ENCODE results near the gene SDK1. TPM values are rescaled to one million over a fixed set of nuclear protein-coding genes. Genes with fewer than 3 reads are reported as not detected.
A peak's percentile ranks its signal among the peaks of the same experiment; 100 is the strongest.
"Not testable (repeated sequence)": the region's sequence is repeated elsewhere in the genome, so short reads cannot be mapped to it uniquely, and the experiment has no call there.

SDK1 gene
- total RNA-seq, 1 donor from 2014 or later: 0.34 TPM

- DNase-seq: peak; percentile 7
Measured at GRCh38 chr7:3738964-3739363, 437.9 kb downstream of the SDK1 start.

GRCh38 chr7:3739983-3740382 lies 438.9 kb downstream of the SDK1 start:
- DNase-seq: no peak

- DNase-seq: peak; percentile 5
Measured at GRCh38 chr7:3747467-3747866, 446.4 kb downstream of the SDK1 start.

GRCh38 chr7:3748389-3748788 lies 447.3 kb downstream of the SDK1 start:
- no peak for DNase-seq

GRCh38 chr7:3753868-3754267 lies 452.8 kb downstream of the SDK1 start:
- DNase-seq: no peak

- DNase-seq: peak; percentile 34
Measured at GRCh38 chr7:3754493-3755341, 453.7 kb downstream of the SDK1 start.

- not testable (repeated sequence) for DNase-seq
Measured at GRCh38 chr7:3755778-3756453, 454.9 kb downstream of the SDK1 start.

- no peak for DNase-seq
Measured at GRCh38 chr7:3757059-3757458, 456.0 kb downstream of the SDK1 start.

GRCh38 chr7:3760651-3761050 lies 459.6 kb downstream of the SDK1 start:
- DNase-seq: no peak

- DNase-seq: no peak
Measured at GRCh38 chr7:3762146-3762831, 461.2 kb downstream of the SDK1 start.

GRCh38 chr7:3767917-3768777 lies 467.1 kb downstream of the SDK1 start:
- no peak for DNase-seq

- peak; percentile 10 for DNase-seq
Measured at GRCh38 chr7:3771906-3772305, 470.9 kb downstream of the SDK1 start.

GRCh38 chr7:3778345-3778744 lies 477.3 kb downstream of the SDK1 start:
- no peak for DNase-seq

- DNase-seq: no peak
Measured at GRCh38 chr7:3780016-3780415, 479.0 kb downstream of the SDK1 start.

GRCh38 chr7:3780525-3780924 lies 479.5 kb downstream of the SDK1 start:
- DNase-seq: no peak

- DNase-seq: no peak
Measured at GRCh38 chr7:3781607-3782006, 480.6 kb downstream of the SDK1 start.

- DNase-seq: peak; percentile 12
Measured at GRCh38 chr7:3787717-3788264, 486.7 kb downstream of the SDK1 start.

- DNase-seq: no peak
Measured at GRCh38 chr7:3790803-3791202, 489.8 kb downstream of the SDK1 start.

- no peak for DNase-seq
Measured at GRCh38 chr7:3791327-3791726, 490.3 kb downstream of the SDK1 start.

GRCh38 chr7:3795141-3795540 lies 494.1 kb downstream of the SDK1 start:
- no peak for DNase-seq

- DNase-seq: no peak
Measured at GRCh38 chr7:3795781-3796180, 494.7 kb downstream of the SDK1 start.

- peak; percentile 85 for DNase-seq
Measured at GRCh38 chr7:3805151-3805550, 504.1 kb downstream of the SDK1 start.

Measured in dermis blood vessel endothelial cell (primary cell).